HFFc6 (cell line): ENCODE results near the gene LRRC3. TPM values are rescaled to one million over a fixed set of nuclear protein-coding genes. Genes with fewer than 3 reads are reported as not detected.

ENCODE experiments used
- DNase-seq: peaks from one replicate; pipeline ENCODE4 v3.0.0-alpha.2; 2018
- H3K27ac Mint-ChIP-seq: 2 replicates; pipeline ENCODE4 v1.8.0; 2020; ENCODE audit warnings: mild to moderate bottlenecking, mixed read lengths
- H3K27me3 Mint-ChIP-seq: 2 replicates; pipeline ENCODE4 v1.8.0; 2021; ENCODE audit warnings: mild to moderate bottlenecking, moderate library complexity, mixed read lengths; ENCODE audit not compliant: insufficient read depth
- H3K36me3 Mint-ChIP-seq: 2 replicates; pipeline ENCODE4 v1.8.0; 2021; ENCODE audit warnings: low read depth, mixed read lengths
- H3K4me1 Mint-ChIP-seq: 2 replicates; pipeline ENCODE4 v1.8.0; 2020; ENCODE audit warnings: low read depth, mixed read lengths
- H3K4me3 Mint-ChIP-seq: 2 replicates; pipeline ENCODE4 v1.8.0; 2020; ENCODE audit warnings: mild to moderate bottlenecking, moderate library complexity, mixed read lengths
- H3K9me3 Mint-ChIP-seq: 2 replicates; pipeline ENCODE4 v1.8.0; 2020; ENCODE audit warnings: mild to moderate bottlenecking, mixed read lengths
- CTCF ChIP-seq: fragments of 200-600 bp; sonication (generic); IDR thresholded peaks from 2 replicates; pipeline ENCODE4 v1.5.0; 2021; ENCODE audit warnings: antibody characterized with exemption, mild to moderate bottlenecking
- total RNA-seq, 6 experiments: library from RNA; stranded (reverse); fragmentation: NEBNext Ultra II Directional; extraction: Animal tissue kit (Norgen Biotek cat#: 25700); gene quantifications; 2 replicates in 1 of 6; 3 replicates in 5 of 6; pipeline ENCODE4 v1.2.3, GENCODE V29; 2021

LRRC3 gene
- total RNA-seq, 6 experiments from 2014 or later = not detected

GRCh38 chr21:44443891-44444285, 11.4 kb upstream of the LRRC3 start:
- DNase-seq = no peak
- Mint-ChIP-seq H3K4me3 (no peak overlapping the region), H3K27me3 (peaks cover 11% of the 10 kb centered on the region), H3K4me1 (no peaks in the 10 kb centered on the region), H3K9me3 (peaks cover 34% of the 10 kb centered on the region), H3K36me3 (no peaks in the 10 kb centered on the region; the same call in 1 of the 2 replicates), H3K27ac (no peak overlapping the region)
- TF ChIP-seq CTCF = no peak

- TF ChIP-seq CTCF = peak; percentile 26
- peaks cover 31% of the 10 kb centered on the region for H3K9me3 Mint-ChIP-seq
- peaks cover 16% of the 10 kb centered on the region for H3K27me3 Mint-ChIP-seq
- no peaks in the 10 kb centered on the region for H3K4me1 Mint-ChIP-seq
- no peaks in the 10 kb centered on the region; the same call in 1 of the 2 replicates for H3K36me3 Mint-ChIP-seq
- DNase-seq = no peak
- H3K27ac Mint-ChIP-seq = no peak overlapping the region
- no peak overlapping the region for H3K4me3 Mint-ChIP-seq
These were observed 10.9 kb upstream of the LRRC3 start for GRCh38 chr21:44444286-44444931.

- no peak for DNase-seq
- H3K4me1 Mint-ChIP-seq = no peaks in the 10 kb centered on the region
- no peak for TF ChIP-seq CTCF
- peaks cover 25% of the 10 kb centered on the region for H3K9me3 Mint-ChIP-seq
- no peak overlapping the region for H3K4me3 Mint-ChIP-seq
- no peak overlapping the region for H3K27ac Mint-ChIP-seq
- H3K27me3 Mint-ChIP-seq = peaks cover 17% of the 10 kb centered on the region
- H3K36me3 Mint-ChIP-seq = no peaks in the 10 kb centered on the region; the same call in 1 of the 2 replicates
These were observed 10.0 kb upstream of the LRRC3 start for GRCh38 chr21:44445145-44445812.

- H3K9me3 Mint-ChIP-seq = peaks cover 36% of the 10 kb centered on the region; the same call in 1 of the 2 replicates
- no peak for DNase-seq
- H3K27ac Mint-ChIP-seq = no peak overlapping the region
- no peak for TF ChIP-seq CTCF
- no peaks in the 10 kb centered on the region; the same call in 1 of the 2 replicates for H3K36me3 Mint-ChIP-seq
- no peaks in the 10 kb centered on the region for H3K4me1 Mint-ChIP-seq
- peaks cover 22% of the 10 kb centered on the region for H3K27me3 Mint-ChIP-seq
- H3K4me3 Mint-ChIP-seq = no peak overlapping the region
These were observed 6.6 kb upstream of the LRRC3 start for GRCh38 chr21:44448651-44449131.

GRCh38 chr21:44449473-44450363, 5.6 kb upstream of the LRRC3 start:
- peaks cover 5% of the 10 kb centered on the region for H3K36me3 Mint-ChIP-seq
- H3K9me3 Mint-ChIP-seq = peaks cover 39% of the 10 kb centered on the region
- DNase-seq = no peak
- H3K4me1 Mint-ChIP-seq = no peaks in the 10 kb centered on the region
- no peak for TF ChIP-seq CTCF
- H3K4me3 Mint-ChIP-seq = no peak overlapping the region
- H3K27me3 Mint-ChIP-seq = peaks cover 22% of the 10 kb centered on the region
- H3K27ac Mint-ChIP-seq = no peak overlapping the region
